CD14-positive monocyte (primary cell): Measurements from ENCODE around the gene GPATCH2. TPM values are rescaled to one million over a fixed set of nuclear protein-coding genes. Genes with fewer than 3 reads are reported as not detected.

ENCODE experiments used
- DNase-seq, 3 donors: peaks; one replicate each; pipeline ENCODE4 v3.0.0-alpha.2; 2011 to 2022
- H2AFZ ChIP-seq: 2 replicates; pipeline ENCODE4 v1.6.0; 2012; ENCODE audit warnings: mild to moderate bottlenecking, low read depth, low read length, inconsistent platforms; ENCODE audit not compliant: insufficient read depth, poor library complexity, severe bottlenecking
- H3K27ac ChIP-seq, 2 donors: 1 replicate in 1 of 2; 2 replicates in 1 of 2; pipeline ENCODE4 v1.5.1; 2012 to 2013; ENCODE audit warnings: low read length in 2 of 2, control low read depth in 1 of 2, inconsistent platforms in 1 of 2, low read depth in 1 of 2, mild to moderate bottlenecking in 1 of 2
- H3K27me3 ChIP-seq, 2 donors: one replicate each; pipeline versions ENCODE4 v1.6.0 to v1.6.1; 2011 to 2013; ENCODE audit warnings: low read length in 2 of 2; ENCODE audit not compliant: control insufficient read depth in 2 of 2, insufficient read depth in 2 of 2
- H3K36me3 ChIP-seq, 2 donors: replicated peaks in 1 of 2; 1 replicate in 1 of 2; 2 replicates in 1 of 2; pipeline versions ENCODE4 v1.5.1 to v1.6.1; 2012 to 2013; ENCODE audit warnings: low read length in 2 of 2, control low read depth in 1 of 2, inconsistent platforms in 1 of 2, mild to moderate bottlenecking in 1 of 2; ENCODE audit not compliant: insufficient read depth in 2 of 2, control insufficient read depth in 1 of 2
- H3K4me1 ChIP-seq, 2 donors: 1 replicate in 1 of 2; 2 replicates in 1 of 2; pipeline versions ENCODE4 v1.5.1 to v1.6.1; 2012 to 2013; ENCODE audit warnings: low read length in 2 of 2, control low read depth in 1 of 2, inconsistent platforms in 1 of 2, mild to moderate bottlenecking in 1 of 2, moderate library complexity in 1 of 2; ENCODE audit not compliant: insufficient read depth in 2 of 2, control insufficient read depth in 1 of 2
- H3K4me2 ChIP-seq: replicated peaks from 2 replicates; pipeline ENCODE3; 2012; ENCODE audit warnings: low read length, moderate library complexity, mild to moderate bottlenecking; ENCODE audit not compliant: poor library complexity, severe bottlenecking; ENCODE audit errors: extremely low read depth
- H3K4me3 ChIP-seq, 3 experiments: fragments of 200-600 bp in 1 of 3; sonication (generic) in 1 of 3; replicated peaks in 1 of 3; 1 replicate in 2 of 3; 2 replicates in 1 of 3; pipeline ENCODE4 v1.5.1; 2011 to 2013; ENCODE audit warnings: low read length in 3 of 3, mild to moderate bottlenecking in 3 of 3, control low read depth in 2 of 3, low read depth in 2 of 3, inconsistent platforms in 1 of 3, moderate library complexity in 1 of 3
- H3K79me2 ChIP-seq: 2 replicates; pipeline ENCODE4 v1.6.0; 2012; ENCODE audit warnings: mild to moderate bottlenecking, control low read depth, inconsistent platforms, low read length, moderate library complexity; ENCODE audit not compliant: insufficient read depth
- H3K9ac ChIP-seq: 2 replicates; pipeline ENCODE4 v1.6.0; 2017; ENCODE audit warnings: low read length, mild to moderate bottlenecking; ENCODE audit not compliant: insufficient read depth, poor library complexity, severe bottlenecking
- H3K9me3 ChIP-seq, 2 donors: replicated peaks in 1 of 2; 1 replicate in 1 of 2; 2 replicates in 1 of 2; pipeline versions ENCODE4 v1.5.1 to v1.6.1; 2012 to 2013; ENCODE audit warnings: low read length in 2 of 2, control low read depth in 1 of 2; ENCODE audit not compliant: control insufficient read depth in 1 of 2, insufficient read depth in 1 of 2
- H4K20me1 ChIP-seq: 2 replicates; pipeline ENCODE4 v1.6.0; 2012; ENCODE audit warnings: mild to moderate bottlenecking, low read length, control low read depth, moderate library complexity; ENCODE audit not compliant: insufficient read depth
- H3K27ac Mint-ChIP-seq, 7 donors: one replicate each; pipeline ENCODE4 v1.8.0; 2020; ENCODE audit warnings: mild to moderate bottlenecking in 7 of 7, mixed read lengths in 7 of 7, moderate library complexity in 6 of 7, inconsistent platforms in 2 of 7
- H3K27me3 Mint-ChIP-seq, 3 donors: one replicate each; pipeline ENCODE4 v1.8.0; 2021 to 2022; ENCODE audit warnings: low read depth in 3 of 3, mild to moderate bottlenecking in 3 of 3, mixed read lengths in 3 of 3, moderate library complexity in 3 of 3, inconsistent platforms in 1 of 3
- H3K36me3 Mint-ChIP-seq, 2 donors: one replicate each; pipeline ENCODE4 v1.8.0; 2020; ENCODE audit warnings: mixed read lengths in 2 of 2, inconsistent platforms in 1 of 2, mild to moderate bottlenecking in 1 of 2
- H3K4me1 Mint-ChIP-seq: one replicate; pipeline ENCODE4 v1.8.0; 2020; ENCODE audit warnings: mild to moderate bottlenecking, mixed read lengths
- H3K4me3 Mint-ChIP-seq, 2 donors: one replicate each; pipeline ENCODE4 v1.8.0; 2020; ENCODE audit warnings: mild to moderate bottlenecking in 2 of 2, mixed read lengths in 2 of 2, moderate library complexity in 1 of 2
- H3K9me3 Mint-ChIP-seq, 7 donors: one replicate each; pipeline ENCODE4 v1.8.0; 2020 to 2022; ENCODE audit warnings: mixed read lengths in 7 of 7, mild to moderate bottlenecking in 6 of 7, moderate library complexity in 6 of 7, inconsistent platforms in 2 of 7
- WGBS: methylation state at CpG from one replicate; pipeline ENCODE4 v1.1.5; 2013; ENCODE audit warnings: missing lambda C conversion rate; ENCODE audit not compliant: insufficient coverage; 5-methylcytosine and 5-hydroxymethylcytosine counted together
- intact Hi-C, 2 donors: fragments of 100-400 bp; cut with micrococcal nuclease; formaldehyde crosslinking; loops; one replicate each; pipeline versions ENCODE4 v1.15.0 to v1.15.1; 2023
- polyA plus RNA-seq, 3 donors: library from polyadenylated mRNA; depleted of rRNA in 1 of 3; unstranded in 2 of 3; stranded (reverse) in 1 of 3; fragments of 300-500 nt in 2 of 3; fragments of >200 nt in 1 of 3; fragmentation: Illumina TruSeq in 2 of 3; gene quantifications; 1 replicate in 2 of 3; 2 replicates in 1 of 3; pipeline ENCODE4 v1.2.3, GENCODE V29; 2012 to 2021
- TF ChIP-seq, protein P1 (sequence below): fragments of 200-600 bp; IDR thresholded peaks from one replicate; pipeline ENCODE4 v1.8.0; 2022; ENCODE audit warnings: antibody characterized with exemption, mild to moderate bottlenecking

GPATCH2 gene
- polyA plus RNA-seq, 3 donors = 1.8 to 3.4 (median 1.9) TPM

DNA sequence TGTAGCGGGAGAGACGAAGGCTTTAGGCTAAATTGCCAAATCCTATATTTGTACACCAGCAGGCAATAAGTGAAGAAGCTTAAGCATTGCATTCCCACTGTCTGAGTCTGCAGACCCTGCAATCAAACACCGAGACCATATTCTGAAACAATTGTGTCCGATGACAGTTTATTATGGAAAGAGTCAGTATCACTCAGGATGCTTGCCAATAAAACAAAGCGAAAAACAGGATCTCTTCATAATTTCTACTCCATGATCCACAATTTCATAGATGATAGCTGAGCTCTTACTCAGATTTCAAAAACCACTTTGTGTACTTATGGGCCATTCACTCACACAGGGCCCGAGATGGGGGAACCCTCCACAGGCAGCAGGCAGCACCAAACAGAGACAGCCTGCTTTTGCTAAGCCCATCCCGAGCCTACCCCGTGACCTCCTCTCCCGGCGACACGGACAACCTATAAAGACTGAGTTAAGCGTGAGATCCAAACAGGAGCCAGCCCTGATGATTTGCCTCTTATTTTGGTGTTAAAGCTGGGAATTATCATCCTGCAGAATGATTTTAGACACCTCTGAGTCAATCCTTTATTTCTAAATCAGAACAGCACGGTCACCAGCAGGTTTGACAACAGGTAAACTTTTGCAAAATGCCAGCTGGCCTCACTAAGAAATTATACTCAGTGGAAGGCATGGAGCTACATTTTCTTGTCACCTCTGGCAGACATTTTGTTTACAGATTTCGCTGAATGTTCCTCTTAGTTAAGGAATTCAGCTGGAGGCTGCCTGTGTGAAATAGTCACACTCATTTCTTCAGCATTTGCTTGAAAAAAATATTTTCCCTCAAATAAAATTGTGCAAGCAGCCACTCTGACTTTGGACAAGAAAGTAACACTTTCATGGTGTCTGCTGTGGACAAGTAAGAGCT is 212.4 kb downstream of the GPATCH2 start:
- H3K4me3 Mint-ChIP-seq = no peak overlapping the region
- Histone ChIP-seq H3K36me3 (no peaks in the 10 kb centered on the region), H3K9me3 (peaks cover 4 to 10% of the 10 kb centered on the region in 2 donors), H2AFZ (no peak overlapping the region), H3K79me2 (no peaks in the 10 kb centered on the region), H3K4me3 (no peak overlapping the region), H3K9ac (no peak overlapping the region), H3K4me2 (no peak overlapping the region), H3K27ac (no peak overlapping the region), H4K20me1 (no peaks in the 10 kb centered on the region), H3K27me3 (no peaks in the 10 kb centered on the region), H3K4me1 (no peaks in the 10 kb centered on the region)
- H3K4me1 Mint-ChIP-seq = no peaks in the 10 kb centered on the region
- H3K27me3 Mint-ChIP-seq = peaks cover 0 to 2% (median 0%) of the 10 kb centered on the region in 3 donors
- TF ChIP-seq, protein P1, sequence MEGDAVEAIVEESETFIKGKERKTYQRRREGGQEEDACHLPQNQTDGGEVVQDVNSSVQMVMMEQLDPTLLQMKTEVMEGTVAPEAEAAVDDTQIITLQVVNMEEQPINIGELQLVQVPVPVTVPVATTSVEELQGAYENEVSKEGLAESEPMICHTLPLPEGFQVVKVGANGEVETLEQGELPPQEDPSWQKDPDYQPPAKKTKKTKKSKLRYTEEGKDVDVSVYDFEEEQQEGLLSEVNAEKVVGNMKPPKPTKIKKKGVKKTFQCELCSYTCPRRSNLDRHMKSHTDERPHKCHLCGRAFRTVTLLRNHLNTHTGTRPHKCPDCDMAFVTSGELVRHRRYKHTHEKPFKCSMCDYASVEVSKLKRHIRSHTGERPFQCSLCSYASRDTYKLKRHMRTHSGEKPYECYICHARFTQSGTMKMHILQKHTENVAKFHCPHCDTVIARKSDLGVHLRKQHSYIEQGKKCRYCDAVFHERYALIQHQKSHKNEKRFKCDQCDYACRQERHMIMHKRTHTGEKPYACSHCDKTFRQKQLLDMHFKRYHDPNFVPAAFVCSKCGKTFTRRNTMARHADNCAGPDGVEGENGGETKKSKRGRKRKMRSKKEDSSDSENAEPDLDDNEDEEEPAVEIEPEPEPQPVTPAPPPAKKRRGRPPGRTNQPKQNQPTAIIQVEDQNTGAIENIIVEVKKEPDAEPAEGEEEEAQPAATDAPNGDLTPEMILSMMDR = no peak
- H3K36me3 Mint-ChIP-seq = no peaks in the 10 kb centered on the region
- peaks cover 3 to 11% (median 6%) of the 10 kb centered on the region in 7 donors for H3K9me3 Mint-ChIP-seq
- no peak overlapping the region for H3K27ac Mint-ChIP-seq
- 82% methylated on average over 10 of the region's 14 CpGs for WGBS
- no peak for DNase-seq
- intact Hi-C loops = no loop called here

DNA sequence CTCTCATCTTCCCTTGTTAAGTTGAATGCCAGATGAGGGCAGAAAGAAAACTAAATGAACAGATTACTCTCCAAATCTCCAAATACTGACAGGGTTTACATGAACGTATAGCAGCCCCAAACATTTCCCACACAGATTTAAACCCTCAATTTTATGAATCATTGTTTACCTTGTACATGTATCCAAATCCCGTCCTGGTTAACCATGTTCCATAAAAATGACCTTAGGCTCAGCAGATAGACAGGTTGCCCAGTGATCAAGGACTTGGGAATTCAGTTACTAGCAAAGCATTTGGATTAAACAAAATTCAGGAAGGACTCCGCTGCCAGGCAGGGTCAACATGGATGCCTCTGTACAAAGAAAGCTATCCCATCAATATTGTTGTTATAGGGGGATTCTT is 213.5 kb downstream of the GPATCH2 start:
- Mint-ChIP-seq H3K9me3 (peaks cover 2 to 17% (median 9%) of the 10 kb centered on the region in 7 donors), H3K27ac (no peak overlapping the region), H3K4me3 (no peak overlapping the region), H3K27me3 (peaks cover 0 to 2% (median 0%) of the 10 kb centered on the region in 3 donors), H3K4me1 (no peaks in the 10 kb centered on the region), H3K36me3 (no peaks in the 10 kb centered on the region)
- Histone ChIP-seq H3K4me3 (no peak overlapping the region), H2AFZ (no peak overlapping the region), H3K4me1 (no peaks in the 10 kb centered on the region), H3K9me3 (peaks cover 7 to 10% of the 10 kb centered on the region in 2 donors), H3K4me2 (no peak overlapping the region), H3K27ac (no peak overlapping the region), H3K79me2 (no peaks in the 10 kb centered on the region), H3K36me3 (no peaks in the 10 kb centered on the region), H4K20me1 (no peaks in the 10 kb centered on the region), H3K27me3 (no peaks in the 10 kb centered on the region), H3K9ac (no peak overlapping the region)
- no peak for DNase-seq
- TF ChIP-seq, protein P1 = no peak
- intact Hi-C loops = no loop called here
- WGBS = 88% methylated on average over 2 of the region's 3 CpGs
